GM23248 (cell line): ENCODE results near the gene PPFIBP2. TPM values are rescaled to one million over a fixed set of nuclear protein-coding genes. Genes with fewer than 3 reads are reported as not detected.

Experiments used
- DNase-seq: peaks from one replicate; pipeline ENCODE4 v3.0.0-alpha.2; 2015
- H2AFZ ChIP-seq: fragments of 200-600 bp; sonication (generic); 2 replicates; pipeline ENCODE4 v1.6.1; 2016; ENCODE audit warnings: antibody characterized with exemption
- H3F3A ChIP-seq: fragments of 200-600 bp; sonication (generic); 2 replicates; pipeline ENCODE4 v1.6.1; 2016; ENCODE audit warnings: mild to moderate bottlenecking, antibody characterized with exemption, mixed run types; ENCODE audit not compliant: insufficient read depth
- H3K27ac ChIP-seq: fragments of 200-600 bp; sonication (generic); 2 replicates; pipeline ENCODE4 v1.5.1; 2016; ENCODE audit warnings: mild to moderate bottlenecking
- H3K27me3 ChIP-seq: fragments of 200-600 bp; sonication (generic); replicated peaks from 2 replicates; pipeline ENCODE4 v1.6.1; 2016; ENCODE audit warnings: mild to moderate bottlenecking; ENCODE audit not compliant: insufficient read depth
- H3K36me3 ChIP-seq: fragments of 200-600 bp; sonication (generic); 2 replicates; pipeline ENCODE4 v1.6.1; 2016; ENCODE audit warnings: low read depth, mild to moderate bottlenecking
- H3K4me1 ChIP-seq: fragments of 200-600 bp; sonication (generic); 2 replicates; pipeline ENCODE4 v1.6.1; 2016; ENCODE audit warnings: mild to moderate bottlenecking; ENCODE audit not compliant: insufficient read depth
- H3K4me2 ChIP-seq: fragments of 200-600 bp; sonication (generic); one replicate; pipeline ENCODE4 v1.6.1; 2016; ENCODE audit warnings: mild to moderate bottlenecking; ENCODE audit not compliant: unreplicated experiment
- H3K4me3 ChIP-seq: fragments of 200-600 bp; sonication (generic); 2 replicates; pipeline ENCODE4 v1.5.1; 2016; ENCODE audit warnings: mild to moderate bottlenecking
- H3K79me2 ChIP-seq: fragments of 200-600 bp; sonication (generic); 2 replicates; pipeline ENCODE4 v1.6.1; 2016; ENCODE audit warnings: mild to moderate bottlenecking; ENCODE audit not compliant: insufficient read depth
- H3K9ac ChIP-seq: fragments of 200-600 bp; sonication (generic); 2 replicates; pipeline ENCODE4 v1.6.1; 2016; ENCODE audit warnings: mild to moderate bottlenecking
- H3K9me2 ChIP-seq: fragments of 200-600 bp; sonication (generic); 2 replicates; pipeline ENCODE4 v1.6.1; 2016; ENCODE audit warnings: mixed run types, mild to moderate bottlenecking, moderate library complexity; ENCODE audit not compliant: insufficient read depth
- H3K9me3 ChIP-seq: fragments of 200-600 bp; sonication (generic); one replicate; pipeline ENCODE4 v1.6.1; 2017; ENCODE audit warnings: low read depth
- H4K20me1 ChIP-seq: fragments of 200-600 bp; sonication (generic); 2 replicates; pipeline ENCODE4 v1.6.0; 2016; ENCODE audit not compliant: insufficient read depth
- EZH2 ChIP-seq: fragments of 200-600 bp; sonication (generic); IDR thresholded peaks from 2 replicates; pipeline ENCODE4 v1.6.1; 2018; ENCODE audit warnings: antibody characterized with exemption, mild to moderate bottlenecking; ENCODE audit not compliant: insufficient read depth, poor library complexity, severe bottlenecking
- EZH2phosphoT487 ChIP-seq: fragments of 200-600 bp; sonication (generic); IDR thresholded peaks from 2 replicates; pipeline ENCODE4 v1.6.1; 2018; ENCODE audit warnings: antibody characterized with exemption, moderate library complexity, mild to moderate bottlenecking, low read depth; ENCODE audit not compliant: insufficient read depth
- WGBS, 2 experiments: methylation state at CpG; one replicate each; pipeline ENCODE4 v1.1.6; 2015 to 2017; ENCODE audit warnings: low lambda C conversion rate in 2 of 2, low coverage in 1 of 2; ENCODE audit errors: missing lambda C conversion rate in 2 of 2; 5-methylcytosine and 5-hydroxymethylcytosine counted together
- in situ Hi-C: fragments of 300-500 bp; cut with MboI; formaldehyde crosslinking; loops from 2 replicates; pipeline ENCODE4 v1.15.0; 2020
- polyA plus RNA-seq: library from polyadenylated mRNA; unstranded; fragments of >200 nt; fragmentation: Nextera tagmentation; extraction: Ambion mirVana; gene quantifications from 2 replicates; pipeline ENCODE4 v1.2.1, GENCODE V29; 2016
- total RNA-seq: library from RNA; depleted of rRNA; stranded (reverse); fragments of >200 nt; shearing (Covaris generic); gene quantifications from 2 replicates; pipeline ENCODE4 v1.2.3, GENCODE V29; 2014

The PPFIBP2 gene
- total and polyA plus RNA-seq, 2 experiments from 2014 or later = 4.1 to 5.9 TPM

DNA sequence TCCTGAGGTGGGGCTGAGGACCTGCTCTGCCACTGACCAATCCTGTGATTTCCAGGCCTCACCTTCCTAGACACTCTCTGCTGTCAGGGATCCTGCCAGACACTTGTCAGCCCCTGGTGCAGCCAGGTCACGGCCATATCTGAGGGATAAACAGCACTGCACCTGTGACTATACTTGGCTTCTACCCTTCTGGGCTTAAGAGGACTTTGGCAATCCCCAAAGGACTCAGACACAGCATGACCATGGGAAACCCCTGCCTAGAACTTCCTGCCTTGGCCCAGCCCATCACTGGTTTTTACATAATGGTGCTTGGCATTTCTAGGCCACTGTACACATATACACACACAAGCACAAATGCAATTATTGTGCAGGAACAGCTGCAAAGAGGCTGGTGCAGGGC, 40.1 kb upstream of the PPFIBP2 start:
- no peaks in the 10 kb centered on the region for H3K27me3 ChIP-seq
- no peak for TF ChIP-seq EZH2phosphoT487
- no peak for TF ChIP-seq EZH2
- H3K27ac ChIP-seq = no peak overlapping the region
- no peak overlapping the region for H3K4me2 ChIP-seq
- no peak overlapping the region for H3K4me3 ChIP-seq
- DNase-seq = no peak
- no peaks in the 10 kb centered on the region for H3K79me2 ChIP-seq
- H3K4me1 ChIP-seq = no peaks in the 10 kb centered on the region
- no peaks in the 10 kb centered on the region for H3F3A ChIP-seq
- WGBS, 2 experiments = 44 to 46% methylated on average over 1 of the region's 1 CpG
- H3K9me3 ChIP-seq = no peaks in the 10 kb centered on the region
- no peak overlapping the region for H3K9ac ChIP-seq
- H4K20me1 ChIP-seq = no peaks in the 10 kb centered on the region
- in situ Hi-C loops = no loop called here
- H2AFZ ChIP-seq = no peak overlapping the region
- no peaks in the 10 kb centered on the region for H3K36me3 ChIP-seq
- no peaks in the 10 kb centered on the region for H3K9me2 ChIP-seq

DNA sequence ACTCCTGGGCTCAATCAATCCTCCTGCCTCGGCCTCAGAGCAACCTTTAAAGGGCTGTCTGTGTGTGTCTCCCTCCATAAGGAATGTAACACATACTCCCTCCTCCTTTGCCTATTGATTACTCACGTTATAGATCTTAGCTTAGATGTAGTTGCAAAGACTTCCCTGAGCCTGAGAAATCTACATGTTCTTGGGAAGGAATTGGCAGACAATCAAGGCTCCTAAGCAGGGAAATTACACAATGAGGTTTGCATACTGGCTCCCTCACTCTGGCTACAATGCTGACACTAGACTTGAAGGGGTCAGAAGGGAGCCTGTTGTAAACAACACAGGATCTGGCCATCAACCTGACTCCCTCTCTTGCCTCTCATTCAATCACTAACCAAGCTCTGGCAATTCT, 33.7 kb upstream of the PPFIBP2 start:
- Histone ChIP-seq H3K79me2 (no peaks in the 10 kb centered on the region), H3K4me1 (0 out of 2 replicates have a peak, but pooled peaks cover 4% of the 10 kb centered on the region), H3K27ac (no peak overlapping the region), H2AFZ (no peak overlapping the region), H3K9me3 (no peaks in the 10 kb centered on the region), H3K9ac (no peak overlapping the region), H3K27me3 (no peaks in the 10 kb centered on the region), H3K4me3 (no peak overlapping the region), H3F3A (no peaks in the 10 kb centered on the region), H3K36me3 (no peaks in the 10 kb centered on the region), H4K20me1 (no peaks in the 10 kb centered on the region), H3K9me2 (no peaks in the 10 kb centered on the region), H3K4me2 (no peak overlapping the region)
- TF ChIP-seq EZH2 (no peak), EZH2phosphoT487 (no peak)
- in situ Hi-C loops = no loop called here
- DNase-seq = peak; percentile 65
- 27 to 38% methylated on average over 2 of the region's 2 CpGs for WGBS, 2 experiments

DNA sequence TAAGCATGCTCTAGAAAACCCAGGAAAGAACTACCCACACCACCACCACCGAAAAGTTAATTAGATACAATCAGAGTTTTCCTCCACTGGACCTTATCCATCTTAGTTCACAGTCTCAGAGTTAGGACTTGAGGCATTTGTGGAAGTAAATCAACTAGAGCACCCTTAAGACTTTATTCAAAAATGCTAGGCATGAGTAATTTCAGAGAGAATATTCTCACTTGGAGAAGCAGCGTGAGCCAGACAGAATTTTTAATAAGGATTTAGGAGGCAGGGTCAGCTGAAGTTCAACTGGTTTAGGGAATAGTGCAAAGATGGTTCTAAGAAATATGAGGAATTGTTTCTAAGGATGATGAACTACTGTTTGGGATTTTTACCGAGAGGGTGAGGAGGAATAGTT, 29.7 kb upstream of the PPFIBP2 start:
- Histone ChIP-seq H3K27me3 (no peaks in the 10 kb centered on the region), H3K9me2 (no peaks in the 10 kb centered on the region), H3K9me3 (no peaks in the 10 kb centered on the region), H3K4me2 (no peak overlapping the region), H3K27ac (no peak overlapping the region), H3K4me1 (peaks cover 21% of the 10 kb centered on the region), H3K36me3 (no peaks in the 10 kb centered on the region), H2AFZ (no peak overlapping the region), H3K79me2 (no peaks in the 10 kb centered on the region), H3K9ac (no peak overlapping the region), H3K4me3 (no peak overlapping the region), H4K20me1 (no peaks in the 10 kb centered on the region), H3F3A (peaks cover 10% of the 10 kb centered on the region; the same call in 1 of the 2 replicates)
- in situ Hi-C loops = no loop called here
- TF ChIP-seq EZH2 (no peak), EZH2phosphoT487 (no peak)
- no peak for DNase-seq
- WGBS, 2 experiments = 70 to 71% methylated on average over 3 of the region's 3 CpGs

DNA sequence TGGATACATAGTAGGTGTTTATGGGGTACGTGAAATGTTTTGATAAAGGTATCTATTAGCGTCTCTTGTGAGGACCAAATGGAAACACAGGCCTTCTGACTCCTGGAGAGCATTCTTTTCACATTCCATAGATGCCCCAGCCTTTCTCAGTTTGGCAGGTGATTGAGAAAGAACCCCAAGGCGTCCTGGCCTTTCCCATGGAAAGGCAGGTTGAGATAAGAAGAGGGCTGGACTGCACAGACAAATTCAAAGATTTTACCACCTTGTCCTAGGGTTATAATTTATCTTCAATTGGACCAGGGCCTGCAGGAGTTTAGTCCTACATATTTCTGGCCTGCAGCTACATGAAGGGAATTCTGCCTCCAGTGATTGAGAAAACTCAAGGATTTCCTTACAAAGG, 29.2 kb upstream of the PPFIBP2 start:
- Histone ChIP-seq H3K9me3 (no peaks in the 10 kb centered on the region), H3K4me1 (peaks cover 26% of the 10 kb centered on the region), H3K4me2 (no peak overlapping the region), H3K79me2 (no peaks in the 10 kb centered on the region), H3K27ac (no peak overlapping the region), H3F3A (peaks cover 10% of the 10 kb centered on the region; the same call in 1 of the 2 replicates), H2AFZ (no peak overlapping the region), H4K20me1 (no peaks in the 10 kb centered on the region), H3K27me3 (no peaks in the 10 kb centered on the region), H3K9me2 (no peaks in the 10 kb centered on the region), H3K36me3 (no peaks in the 10 kb centered on the region), H3K9ac (no peak overlapping the region), H3K4me3 (no peak overlapping the region)
- no peak for DNase-seq
- WGBS, 2 experiments = 68 to 73% methylated on average over 3 of the region's 3 CpGs
- in situ Hi-C loops = no loop called here
- no peak for TF ChIP-seq EZH2
